Measurements from ENCODE around the gene PDZD2.
A peak's percentile ranks its signal among the peaks of the same experiment; 100 is the strongest.

PDZD2 gene

GRCh38 chr5:32042551-32042961, 403.6 kb downstream of the PDZD2 start:
- DNase-seq (ENCODE audit: low spot score) = peak; percentile 14

GRCh38 chr5:32043105-32043504, 404.2 kb downstream of the PDZD2 start:
- no peak for DNase-seq (ENCODE audit: low spot score)

- DNase-seq (ENCODE audit: low spot score) = no peak
These were observed 405.5 kb downstream of the PDZD2 start for GRCh38 chr5:32044434-32044833.

- DNase-seq (ENCODE audit: low spot score) = no peak
These were observed 406.0 kb downstream of the PDZD2 start for GRCh38 chr5:32044939-32045338.

- DNase-seq (ENCODE audit: low spot score) = no peak
These were observed 408.1 kb downstream of the PDZD2 start for GRCh38 chr5:32047056-32047455.

- DNase-seq (ENCODE audit: low spot score) = no peak
These were observed 412.9 kb downstream of the PDZD2 start for GRCh38 chr5:32051796-32052195.

- no peak for DNase-seq (ENCODE audit: low spot score)
These were observed 417.2 kb downstream of the PDZD2 start for GRCh38 chr5:32055891-32056866.

GRCh38 chr5:32057187-32058096, 418.5 kb downstream of the PDZD2 start:
- peak; percentile 26 for DNase-seq (ENCODE audit: low spot score)

- DNase-seq (ENCODE audit: low spot score) = no peak
These were observed 419.2 kb downstream of the PDZD2 start for GRCh38 chr5:32058101-32058500.

GRCh38 chr5:32058997-32059396, 420.1 kb downstream of the PDZD2 start:
- no peak for DNase-seq (ENCODE audit: low spot score)

GRCh38 chr5:32059761-32060530, 421.0 kb downstream of the PDZD2 start:
- DNase-seq (ENCODE audit: low spot score) = no peak

- DNase-seq (ENCODE audit: low spot score) = no peak
These were observed 422.3 kb downstream of the PDZD2 start for GRCh38 chr5:32061236-32061635.

- DNase-seq (ENCODE audit: low spot score) = no peak
These were observed 427.5 kb downstream of the PDZD2 start for GRCh38 chr5:32066448-32066847.

GRCh38 chr5:32067774-32068470, 429.0 kb downstream of the PDZD2 start:
- DNase-seq (ENCODE audit: low spot score) = no peak

- no peak for DNase-seq (ENCODE audit: low spot score)
These were observed 429.6 kb downstream of the PDZD2 start for GRCh38 chr5:32068561-32068960.

- no peak for DNase-seq (ENCODE audit: low spot score)
These were observed 430.5 kb downstream of the PDZD2 start for GRCh38 chr5:32069396-32069795.

- DNase-seq (ENCODE audit: low spot score) = no peak
These were observed 432.5 kb downstream of the PDZD2 start for GRCh38 chr5:32071351-32071944.

GRCh38 chr5:32072054-32072453, 433.1 kb downstream of the PDZD2 start:
- no peak for DNase-seq (ENCODE audit: low spot score)

GRCh38 chr5:32074401-32074800, 435.5 kb downstream of the PDZD2 start:
- DNase-seq (ENCODE audit: low spot score) = peak; percentile 39
